Ovary (tissue), 9 donors: ENCODE data around the gene KIF4A. TPM values are rescaled to one million over a fixed set of nuclear protein-coding genes. Genes with fewer than 3 reads are reported as not detected.

Experiments
- DNase-seq, 5 donors: peaks; one replicate each; pipeline ENCODE4 v3.0.0-alpha.2; 2019 to 2020
- H3K27ac ChIP-seq, 2 donors: fragments of 200-600 bp; one replicate each; pipeline versions ENCODE4 v1.5.1 to v1.8.0; 2019 to 2022
- H3K27me3 ChIP-seq: fragments of 200-600 bp; one replicate; pipeline ENCODE4 v1.8.0; 2022
- H3K36me3 ChIP-seq: fragments of 200-600 bp; sonication (generic); one replicate; pipeline ENCODE4 v1.5.1; 2019
- H3K4me1 ChIP-seq: one replicate; pipeline ENCODE4 v1.8.1; 2013; ENCODE audit warnings: mild to moderate bottlenecking, moderate library complexity; ENCODE audit not compliant: insufficient read depth
- H3K4me3 ChIP-seq: fragments of 200-600 bp; sonication (generic); one replicate; pipeline ENCODE4 v1.5.1; 2017
- H3K9me3 ChIP-seq, 2 donors: fragments of 200-600 bp in 1 of 2; sonication (generic) in 1 of 2; one replicate each; pipeline versions ENCODE4 v1.5.1 to v1.8.1; 2013 to 2019; ENCODE audit warnings: mild to moderate bottlenecking in 1 of 2, moderate library complexity in 1 of 2
- EP300 ChIP-seq: sonication (generic); formaldehyde crosslinking; IDR thresholded peaks from one replicate; pipeline ENCODE4 v1.6.1; 2017; ENCODE audit warnings: antibody characterized with exemption
- POLR2A ChIP-seq: fragments of 450-650 bp; IDR thresholded peaks from one replicate; pipeline ENCODE4 v1.6.1; 2017; ENCODE audit warnings: antibody characterized with exemption, mild to moderate bottlenecking, moderate library complexity
- WGBS, 3 donors: extraction: QIAGEN DNeasy Blood & Tissue Kit in 1 of 3; methylation state at CpG; one replicate each; pipeline versions ENCODE4 v1.1.5 to v1.1.7; 2013 to 2017; 5-methylcytosine and 5-hydroxymethylcytosine counted together
- intact Hi-C, 4 donors: fragments of 100-400 bp; cut with DNase I; formaldehyde crosslinking; loops; one replicate each; pipeline versions ENCODE4 v1.11.0 to v1.15.1; 2022 to 2023
- polyA plus RNA-seq, 2 donors: library from polyadenylated mRNA; stranded (reverse); fragments of 200-250 nt in 1 of 2; fragments of 350-450 nt in 1 of 2; fragmentation: Illumina TruSeq in 1 of 2; extraction: RNeasy Lipid Tissue Mini Kit (QIAGEN cat#74804) in 1 of 2; gene quantifications; one replicate each; pipeline ENCODE4 v1.2.3, GENCODE V29; 2013 to 2014
- total RNA-seq, 7 donors: library from RNA; depleted of rRNA in 2 of 7; stranded (reverse); fragments of >200 nt in 2 of 7; fragmentation: NEBNext Ultra II Directional in 3 of 7; extraction: Animal tissue kit (Norgen Biotek cat#: 25700) in 3 of 7; gene quantifications; one replicate each; pipeline versions ENCODE4 v1.1.0 to v1.2.4, GENCODE V29; 2016 to 2023
- TF ChIP-seq, protein P1 (sequence below), 3 donors: fragments of 450-650 bp in 2 of 3; fragments of 200-600 bp in 1 of 3; IDR thresholded peaks; one replicate each; pipeline versions ENCODE4 v1.5.1 to v1.8.0; 2016 to 2022; ENCODE audit warnings: antibody characterized with exemption in 3 of 3, mild to moderate bottlenecking in 1 of 3
- donor health status: DM: no; HTN: no; CAD: no; lungs with moderate emphysema.
- donor health status: DM: no; HTN: no; CAD: no.
- donor health status: Bipolar disorder and iron deficiency.
- donor health status: DM: yes; HTN: yes; CAD: no.
- donor health status: DM: no; HTN: no; CAD: no.
- donor health status: DM: yes; HTN: yes; CAD: no.

Gene KIF4A
- total and polyA plus RNA-seq, 9 donors: 0.10 to 0.90 (median 0.23) TPM

DNA sequence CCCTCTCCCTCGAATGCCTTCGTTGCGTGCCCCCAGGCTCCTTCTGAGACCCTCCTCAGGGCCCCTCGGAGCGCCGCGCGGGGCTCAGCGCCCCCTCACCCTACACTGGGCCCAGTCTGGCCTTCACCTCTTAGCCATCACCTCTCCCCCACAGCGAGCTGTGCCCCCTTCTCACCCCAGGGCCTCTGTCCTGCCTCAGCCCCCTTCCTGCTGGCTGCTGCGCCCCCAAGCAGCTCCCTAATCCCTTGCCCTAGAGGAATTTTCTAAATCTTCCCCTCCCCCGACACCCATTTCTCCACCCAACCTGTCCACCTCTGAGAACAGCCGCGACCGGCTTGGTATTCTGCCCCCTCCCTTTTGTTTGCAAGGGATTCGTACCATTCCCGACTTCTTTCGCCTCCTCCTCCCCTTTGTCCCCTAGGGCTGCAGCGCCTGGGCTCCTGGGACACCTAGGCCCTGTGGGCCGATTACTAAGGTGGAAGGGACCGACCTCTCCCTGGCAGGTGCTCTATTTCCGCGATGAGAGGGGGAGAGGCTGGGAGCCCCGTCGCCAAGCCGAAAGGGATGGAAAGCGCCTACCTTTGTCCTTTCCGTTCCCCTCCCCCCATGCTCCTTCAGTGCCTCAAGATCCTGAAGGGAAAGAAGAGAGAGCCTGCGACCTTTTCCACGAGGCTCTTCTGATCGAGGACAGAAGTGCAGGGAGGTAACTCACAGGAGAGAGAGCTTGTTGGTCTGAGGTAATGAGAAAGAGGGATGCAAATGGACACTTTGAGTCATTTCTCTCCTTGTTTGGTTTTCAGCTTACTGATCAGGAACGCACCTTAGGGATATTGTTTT lies 165.7 kb downstream of the KIF4A start:
- Histone ChIP-seq H3K27me3 (no peaks in the 10 kb centered on the region), H3K4me3 (peak overlapping the region; percentile 35), H3K9me3 (no peaks in the 10 kb centered on the region), H3K4me1 (no peaks in the 10 kb centered on the region), H3K27ac (peak overlapping the region; percentile 60 to 81), H3K36me3 (no peaks in the 10 kb centered on the region)
- intact Hi-C loops: loop anchor here in 2 of 4 donors (10.0 kb wide), 1 partner anchor 99 kb away; no protein-coding TSS in a partner anchor
- WGBS, 3 donors: 20 to 31% (median 26%) methylated on average over 32 of the region's 32 CpGs
- DNase-seq: no peak
- TF ChIP-seq POLR2A: no peak
- TF ChIP-seq, protein P1, sequence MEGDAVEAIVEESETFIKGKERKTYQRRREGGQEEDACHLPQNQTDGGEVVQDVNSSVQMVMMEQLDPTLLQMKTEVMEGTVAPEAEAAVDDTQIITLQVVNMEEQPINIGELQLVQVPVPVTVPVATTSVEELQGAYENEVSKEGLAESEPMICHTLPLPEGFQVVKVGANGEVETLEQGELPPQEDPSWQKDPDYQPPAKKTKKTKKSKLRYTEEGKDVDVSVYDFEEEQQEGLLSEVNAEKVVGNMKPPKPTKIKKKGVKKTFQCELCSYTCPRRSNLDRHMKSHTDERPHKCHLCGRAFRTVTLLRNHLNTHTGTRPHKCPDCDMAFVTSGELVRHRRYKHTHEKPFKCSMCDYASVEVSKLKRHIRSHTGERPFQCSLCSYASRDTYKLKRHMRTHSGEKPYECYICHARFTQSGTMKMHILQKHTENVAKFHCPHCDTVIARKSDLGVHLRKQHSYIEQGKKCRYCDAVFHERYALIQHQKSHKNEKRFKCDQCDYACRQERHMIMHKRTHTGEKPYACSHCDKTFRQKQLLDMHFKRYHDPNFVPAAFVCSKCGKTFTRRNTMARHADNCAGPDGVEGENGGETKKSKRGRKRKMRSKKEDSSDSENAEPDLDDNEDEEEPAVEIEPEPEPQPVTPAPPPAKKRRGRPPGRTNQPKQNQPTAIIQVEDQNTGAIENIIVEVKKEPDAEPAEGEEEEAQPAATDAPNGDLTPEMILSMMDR (IDR thresholded peaks at IDR 0.05): no peak
- no peak for TF ChIP-seq EP300

DNA sequence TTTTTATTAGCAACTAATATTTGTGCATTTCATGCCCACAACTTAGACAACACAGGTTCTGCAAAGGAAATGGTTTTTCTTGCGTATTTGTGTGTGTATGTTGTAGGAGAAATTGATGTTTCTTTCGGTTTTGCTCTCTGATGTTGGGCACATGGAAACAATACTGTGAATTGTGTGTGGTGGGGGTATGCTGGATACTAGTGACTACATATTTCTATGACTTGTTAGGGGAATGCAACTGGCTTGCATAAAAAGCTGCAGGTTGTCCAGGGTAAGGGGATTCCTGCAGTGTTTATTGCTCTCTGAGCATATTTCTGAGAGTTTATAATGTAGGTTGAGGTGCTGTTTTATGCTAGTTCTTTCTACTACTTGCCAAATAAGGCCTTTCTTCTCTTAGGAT lies 166.4 kb downstream of the KIF4A start:
- Histone ChIP-seq H3K9me3 (no peaks in the 10 kb centered on the region), H3K36me3 (no peaks in the 10 kb centered on the region), H3K27ac (no peak overlapping the region), H3K4me1 (no peaks in the 10 kb centered on the region), H3K4me3 (peak overlapping the region; percentile 35), H3K27me3 (no peaks in the 10 kb centered on the region)
- no peak for DNase-seq
- intact Hi-C loops: loop anchor here in 2 of 4 donors (10.0 kb wide), 1 partner anchor 99 kb away; no protein-coding TSS in a partner anchor
- TF ChIP-seq, protein P1 (IDR thresholded peaks at IDR 0.05): no peak
- TF ChIP-seq POLR2A: no peak
- no peak for TF ChIP-seq EP300
- 40 to 58% (median 45%) methylated on average over 2 of the region's 2 CpGs for WGBS, 3 donors

DNA sequence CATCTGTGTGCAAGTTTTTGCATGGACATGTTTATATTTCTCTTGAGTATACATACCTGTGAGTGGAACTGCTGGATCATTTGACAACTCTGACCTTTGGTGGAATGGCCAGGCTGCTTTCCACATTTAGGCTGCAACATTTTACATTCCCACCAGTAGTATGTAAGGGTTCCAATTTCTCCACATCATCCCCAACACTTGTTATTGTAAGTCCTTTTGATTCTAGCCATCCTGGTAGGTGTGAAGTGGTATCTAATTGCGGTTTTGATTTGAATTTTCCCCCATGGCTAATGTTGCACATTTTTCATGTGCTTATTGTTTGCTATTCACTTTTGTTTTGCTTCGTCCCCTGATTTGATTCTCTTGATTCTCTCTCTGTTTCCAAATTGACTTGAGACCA lies 171.1 kb downstream of the KIF4A start:
- no peaks in the 10 kb centered on the region for H3K9me3 ChIP-seq
- no peak overlapping the region for H3K27ac ChIP-seq
- no peaks in the 10 kb centered on the region for H3K27me3 ChIP-seq
- H3K36me3 ChIP-seq: no peaks in the 10 kb centered on the region
- intact Hi-C loops: no loop called here
- H3K4me1 ChIP-seq: no peaks in the 10 kb centered on the region
- no peak for DNase-seq
- TF ChIP-seq EP300: no peak
- TF ChIP-seq, protein P1 (IDR thresholded peaks at IDR 0.05): no peak
- no peak for TF ChIP-seq POLR2A
- WGBS, 3 donors: 70 to 86% (median 73%) methylated on average over 2 of the region's 2 CpGs
- H3K4me3 ChIP-seq: no peak overlapping the region

DNA sequence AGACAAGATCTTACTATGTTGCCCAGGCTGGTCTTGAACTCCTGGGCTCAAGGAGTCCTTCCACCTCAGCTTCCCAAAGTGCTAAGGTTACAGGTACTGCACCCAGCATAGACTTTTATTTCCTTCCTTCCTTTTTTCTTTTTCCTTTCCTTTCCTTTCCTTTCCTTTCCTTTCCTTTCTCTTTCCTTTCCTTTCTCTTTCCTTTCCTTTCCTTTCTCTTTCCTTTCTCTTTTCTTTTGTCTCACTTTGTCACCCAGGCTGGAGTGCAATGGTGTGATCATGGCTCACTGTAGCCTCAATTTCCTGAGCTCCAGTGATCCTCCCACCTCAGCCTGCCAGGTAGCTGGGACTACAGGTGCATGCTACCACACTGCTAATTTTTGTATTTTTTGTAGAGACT lies 174.1 kb downstream of the KIF4A start:
- DNase-seq: no peak
- Histone ChIP-seq H3K27me3 (no peaks in the 10 kb centered on the region), H3K27ac (no peak overlapping the region), H3K9me3 (no peaks in the 10 kb centered on the region), H3K4me1 (no peaks in the 10 kb centered on the region), H3K4me3 (no peak overlapping the region), H3K36me3 (no peaks in the 10 kb centered on the region)
- intact Hi-C loops: no loop called here
- no peak for TF ChIP-seq POLR2A

DNA sequence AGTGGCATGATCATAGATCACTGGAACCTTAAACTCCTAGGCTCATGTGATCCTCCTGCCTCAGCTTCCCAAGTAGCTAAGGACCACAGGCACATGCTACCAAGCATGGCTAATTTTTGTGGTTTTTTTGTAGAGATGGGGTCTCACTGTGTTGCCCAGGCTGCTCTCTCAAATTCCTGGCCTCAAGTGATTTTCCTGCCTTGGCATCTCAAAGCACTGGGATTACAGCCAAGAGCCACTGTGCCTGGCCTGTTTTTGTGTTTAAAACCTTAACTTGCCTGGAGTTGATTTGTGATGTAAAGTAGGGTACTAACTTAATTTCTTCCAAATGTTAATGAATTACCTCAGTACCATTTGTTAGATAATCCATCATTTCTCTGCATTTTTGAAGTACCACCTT lies 177.1 kb downstream of the KIF4A start:
- intact Hi-C loops: no loop called here
- no peaks in the 10 kb centered on the region for H3K4me1 ChIP-seq
- no peak overlapping the region for H3K27ac ChIP-seq
- no peak for DNase-seq
- no peaks in the 10 kb centered on the region for H3K9me3 ChIP-seq
- no peak overlapping the region for H3K4me3 ChIP-seq
- H3K27me3 ChIP-seq: no peaks in the 10 kb centered on the region
- no peaks in the 10 kb centered on the region for H3K36me3 ChIP-seq
- TF ChIP-seq EP300: no peak
- no peak for TF ChIP-seq POLR2A
- TF ChIP-seq, protein P1 (IDR thresholded peaks at IDR 0.05): no peak
